Skeletal muscle satellite cell (primary cell): Measurements from ENCODE around the gene CYB5R4.
A peak's percentile ranks its signal among the peaks of the same experiment; 100 is the strongest.

ENCODE experiments used
- H3K27me3 ChIP-seq: 2 replicates; pipeline ENCODE4 v1.7.0; 2013; ENCODE audit warnings: low read length; ENCODE audit not compliant: control insufficient read depth, insufficient read depth
- H3K36me3 ChIP-seq: 2 replicates; pipeline ENCODE4 v1.7.0; 2013; ENCODE audit warnings: mild to moderate bottlenecking, control low read depth, low read length; ENCODE audit not compliant: insufficient read depth
- H3K4me1 ChIP-seq: 2 replicates; pipeline ENCODE4 v1.7.0; 2013; ENCODE audit warnings: low read length; ENCODE audit not compliant: control insufficient read depth, insufficient read depth
- H3K4me2 ChIP-seq: 2 replicates; pipeline ENCODE4 v1.7.0; 2013; ENCODE audit warnings: mild to moderate bottlenecking, low read length
- H3K4me3 ChIP-seq: 2 replicates; pipeline ENCODE4 v1.7.0; 2013; ENCODE audit warnings: low read length
- H3K9ac ChIP-seq: 2 replicates; pipeline ENCODE4 v1.7.0; 2013; ENCODE audit warnings: mild to moderate bottlenecking, low read depth, low read length, moderate library complexity
- H3K9me3 ChIP-seq: replicated peaks from 2 replicates; pipeline ENCODE4 v1.7.0; 2013; ENCODE audit warnings: mild to moderate bottlenecking, control low read depth, low read length

Gene CYB5R4

DNA sequence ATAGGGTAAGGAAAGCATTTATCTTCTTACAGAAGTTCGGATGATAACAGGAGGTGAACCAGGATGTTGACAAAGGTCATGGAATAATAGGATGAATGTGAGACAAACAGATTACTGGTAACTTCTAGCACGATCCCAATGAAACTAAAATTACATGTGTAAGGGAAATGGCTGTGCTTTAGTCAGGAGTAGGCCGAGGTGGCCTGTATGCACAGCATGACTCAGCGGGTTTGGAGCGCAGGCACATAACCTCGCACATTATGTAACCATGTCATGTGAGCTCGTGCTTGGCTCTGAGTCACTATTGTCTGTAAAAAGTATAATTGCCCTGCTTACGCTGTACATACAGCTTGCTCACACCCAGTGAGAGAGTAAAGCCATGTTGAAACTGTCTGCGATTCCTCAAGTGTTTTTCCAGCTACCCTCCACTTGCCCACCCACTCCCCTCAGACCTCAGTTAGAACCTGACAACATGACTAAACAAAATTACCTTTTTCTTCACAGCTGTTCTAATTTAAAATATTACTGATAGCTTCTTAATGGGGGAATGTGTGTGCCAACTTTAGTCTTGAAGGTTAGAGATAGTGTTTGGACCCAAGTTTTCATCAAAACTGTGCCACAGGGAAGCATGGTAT is 8.2 kb downstream of the CYB5R4 start:
- peak overlapping the region; percentile 27 for H3K4me2 ChIP-seq
- H3K9me3 ChIP-seq, result no peaks in the 10 kb centered on the region
- H3K36me3 ChIP-seq, result peaks cover 3% of the 10 kb centered on the region
- peak overlapping the region; percentile 56 for H3K9ac ChIP-seq
- no peaks in the 10 kb centered on the region for H3K27me3 ChIP-seq
- no peak overlapping the region for H3K4me3 ChIP-seq
- H3K4me1 ChIP-seq, result peaks cover 28% of the 10 kb centered on the region

DNA sequence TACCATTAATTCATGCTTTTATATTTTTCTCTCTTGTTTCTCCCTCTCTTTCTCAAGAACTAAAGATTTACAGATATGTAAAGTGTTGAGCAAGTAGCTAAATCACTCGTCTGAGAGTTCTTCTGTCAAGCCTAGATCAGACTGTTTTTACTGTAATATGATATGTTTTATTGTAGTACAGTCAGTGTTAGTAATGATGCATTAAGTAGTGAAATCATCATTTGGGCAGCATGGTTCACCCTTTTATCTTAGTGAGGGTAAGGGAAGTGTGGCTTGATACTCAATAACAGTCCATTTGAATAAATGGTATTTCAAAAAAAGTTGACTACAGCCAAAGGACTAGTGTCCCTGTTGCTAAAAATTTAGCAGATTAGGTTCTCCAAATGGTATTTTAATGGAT is 9.2 kb downstream of the CYB5R4 start:
- Histone ChIP-seq H3K4me3 (peak overlapping the region; percentile 11), H3K27me3 (no peaks in the 10 kb centered on the region), H3K9ac (peak overlapping the region; percentile 52), H3K4me2 (peak overlapping the region; percentile 27), H3K4me1 (peaks cover 27% of the 10 kb centered on the region), H3K9me3 (no peaks in the 10 kb centered on the region), H3K36me3 (peaks cover 3% of the 10 kb centered on the region)

DNA sequence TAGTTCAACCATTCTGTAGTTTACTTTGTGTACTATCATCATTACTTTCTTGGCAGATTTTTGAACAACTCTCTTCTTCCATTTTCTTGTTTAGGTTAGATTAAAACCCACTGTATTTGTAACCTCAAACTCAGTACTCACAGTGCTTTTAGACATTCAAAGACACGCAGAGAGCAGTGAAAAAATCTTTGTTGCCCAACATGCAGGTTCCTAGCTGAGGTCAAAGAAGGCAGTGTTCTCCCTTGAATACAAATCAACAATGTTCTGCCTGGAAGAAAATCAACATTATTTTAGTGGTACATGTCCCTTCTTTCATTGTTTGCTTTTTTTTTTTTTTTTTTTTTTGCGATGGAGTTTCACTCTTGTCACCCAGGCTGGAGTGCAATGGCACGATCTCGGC is 11.2 kb downstream of the CYB5R4 start:
- no peak overlapping the region for H3K4me2 ChIP-seq
- H3K27me3 ChIP-seq, result no peaks in the 10 kb centered on the region
- H3K36me3 ChIP-seq, result peaks cover 3% of the 10 kb centered on the region
- no peaks in the 10 kb centered on the region for H3K9me3 ChIP-seq
- H3K9ac ChIP-seq, result no peak overlapping the region
- H3K4me3 ChIP-seq, result no peak overlapping the region
- H3K4me1 ChIP-seq, result peaks cover 27% of the 10 kb centered on the region

DNA sequence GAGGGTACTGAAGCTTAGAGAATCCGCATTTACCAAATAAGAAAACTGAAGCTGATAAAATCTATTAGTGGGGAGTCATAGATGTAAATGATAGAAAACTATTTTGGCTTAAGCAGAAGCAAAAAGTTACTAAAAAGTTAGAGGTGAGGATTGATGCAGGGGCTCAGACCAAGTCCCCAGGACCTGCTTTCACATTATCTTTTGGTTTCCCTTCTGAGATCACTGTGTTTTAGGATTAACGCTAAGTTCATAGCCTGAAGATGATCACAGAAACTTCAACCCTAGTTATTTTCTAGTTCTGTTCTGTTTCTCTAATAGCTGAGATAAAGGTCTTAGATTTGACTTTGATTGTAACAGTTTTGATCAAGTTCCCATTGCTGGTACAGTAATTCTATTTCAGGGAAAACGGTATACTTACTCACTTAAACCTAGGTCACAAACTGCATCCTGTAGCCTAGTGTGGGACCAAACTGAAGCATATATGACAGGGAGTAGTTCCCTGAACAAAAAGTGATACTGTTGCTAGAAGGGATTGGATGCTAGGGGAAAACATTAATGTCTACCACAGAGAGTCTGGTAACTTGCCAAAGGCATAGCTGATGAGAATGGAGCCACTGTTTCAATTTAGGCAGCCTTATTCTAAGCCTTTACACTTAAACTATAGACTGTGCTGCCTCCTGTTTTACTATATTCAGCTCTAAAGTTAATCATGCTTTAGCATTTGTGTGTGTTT is 13.1 kb downstream of the CYB5R4 start:
- no peaks in the 10 kb centered on the region for H3K27me3 ChIP-seq
- no peaks in the 10 kb centered on the region for H3K9me3 ChIP-seq
- H3K4me3 ChIP-seq, result no peak overlapping the region
- no peak overlapping the region for H3K9ac ChIP-seq
- H3K4me2 ChIP-seq, result no peak overlapping the region
- H3K36me3 ChIP-seq, result peaks cover 3% of the 10 kb centered on the region
- H3K4me1 ChIP-seq, result peaks cover 19% of the 10 kb centered on the region

DNA sequence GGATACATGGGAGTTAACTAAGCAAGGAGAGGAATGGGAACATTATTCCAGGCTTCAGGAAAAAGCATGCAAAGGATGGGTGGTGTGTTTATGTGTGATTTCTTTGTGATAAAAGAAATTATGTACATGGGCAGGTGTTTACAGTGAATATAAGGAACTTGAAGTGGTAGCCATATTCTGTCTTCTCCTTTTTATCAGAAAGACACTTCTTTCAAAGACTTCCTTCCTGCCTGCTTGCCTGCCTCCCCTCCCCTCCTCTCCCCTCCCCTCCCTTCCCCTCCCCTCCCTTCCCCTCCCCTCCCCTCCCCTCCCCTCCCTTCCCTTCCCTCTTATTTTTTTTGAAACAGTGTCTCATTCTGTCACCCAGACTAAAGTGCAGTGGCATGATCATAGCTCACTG is 14.4 kb downstream of the CYB5R4 start:
- Histone ChIP-seq H3K4me2 (no peak overlapping the region), H3K4me3 (no peak overlapping the region), H3K9ac (no peak overlapping the region), H3K36me3 (peaks cover 3% of the 10 kb centered on the region), H3K4me1 (peaks cover 7% of the 10 kb centered on the region), H3K9me3 (no peaks in the 10 kb centered on the region), H3K27me3 (no peaks in the 10 kb centered on the region)

DNA sequence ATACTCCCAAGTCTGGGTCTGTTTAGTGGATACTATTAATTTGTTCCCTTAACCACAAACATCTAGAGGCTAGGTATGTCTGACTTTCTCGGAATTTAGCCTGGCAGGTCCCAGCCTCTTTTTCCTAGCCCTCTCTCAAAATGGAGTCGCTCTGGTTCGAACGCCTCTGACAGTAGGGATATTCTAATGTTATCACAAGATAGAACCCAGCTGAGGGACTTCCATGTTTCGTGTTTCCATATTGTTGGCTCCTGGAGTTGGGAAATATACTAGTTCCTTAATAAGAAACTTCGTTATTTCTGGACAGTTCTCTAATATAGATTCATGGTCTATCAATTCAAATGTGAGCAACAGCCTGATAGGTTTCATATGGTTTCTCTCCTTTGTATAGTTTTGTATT is 16.4 kb downstream of the CYB5R4 start:
- peaks cover 7% of the 10 kb centered on the region for H3K4me1 ChIP-seq
- no peaks in the 10 kb centered on the region for H3K9me3 ChIP-seq
- H3K4me2 ChIP-seq, result no peak overlapping the region
- no peak overlapping the region for H3K4me3 ChIP-seq
- no peak overlapping the region for H3K9ac ChIP-seq
- no peaks in the 10 kb centered on the region for H3K36me3 ChIP-seq
- no peaks in the 10 kb centered on the region for H3K27me3 ChIP-seq

DNA sequence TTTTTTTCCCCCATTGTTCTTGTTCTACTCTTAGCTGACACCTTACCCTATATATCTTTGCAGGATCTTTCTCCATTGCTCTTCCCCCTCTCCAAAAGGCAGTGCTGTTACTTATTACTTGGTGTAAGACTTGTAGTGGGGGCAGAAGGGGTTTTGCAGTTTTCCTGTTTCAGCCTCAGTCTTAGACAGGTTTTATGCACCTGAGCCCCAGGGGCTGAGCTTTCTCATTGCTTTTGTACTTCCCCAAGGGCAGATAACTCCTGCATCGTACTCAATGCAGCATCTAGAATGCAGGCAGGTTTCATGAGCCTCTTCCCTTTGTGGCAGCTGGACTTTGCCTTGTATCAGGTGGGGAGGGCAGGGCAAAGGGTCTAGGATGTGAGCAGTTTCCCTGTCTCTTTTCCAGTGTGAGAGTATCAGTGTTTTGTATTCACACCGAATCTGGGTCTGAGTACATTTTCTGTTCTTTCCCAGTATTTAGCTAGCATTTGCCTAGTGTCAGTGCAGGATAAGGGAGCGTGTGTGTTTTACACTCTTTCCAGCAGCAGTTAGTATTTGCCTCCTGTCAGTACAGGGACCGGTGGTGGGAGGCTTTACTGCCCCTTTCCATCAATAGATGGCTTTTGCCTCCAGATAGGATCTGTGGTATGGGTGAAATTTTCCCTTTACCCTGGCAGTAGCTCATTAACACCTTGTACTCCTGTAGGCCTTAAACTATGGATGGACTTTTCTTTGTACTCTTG is 19.6 kb downstream of the CYB5R4 start:
- Histone ChIP-seq H3K9me3 (no peaks in the 10 kb centered on the region), H3K4me1 (peaks cover 17% of the 10 kb centered on the region), H3K9ac (no peak overlapping the region), H3K4me3 (no peak overlapping the region), H3K27me3 (no peaks in the 10 kb centered on the region), H3K4me2 (no peak overlapping the region), H3K36me3 (no peaks in the 10 kb centered on the region)

DNA sequence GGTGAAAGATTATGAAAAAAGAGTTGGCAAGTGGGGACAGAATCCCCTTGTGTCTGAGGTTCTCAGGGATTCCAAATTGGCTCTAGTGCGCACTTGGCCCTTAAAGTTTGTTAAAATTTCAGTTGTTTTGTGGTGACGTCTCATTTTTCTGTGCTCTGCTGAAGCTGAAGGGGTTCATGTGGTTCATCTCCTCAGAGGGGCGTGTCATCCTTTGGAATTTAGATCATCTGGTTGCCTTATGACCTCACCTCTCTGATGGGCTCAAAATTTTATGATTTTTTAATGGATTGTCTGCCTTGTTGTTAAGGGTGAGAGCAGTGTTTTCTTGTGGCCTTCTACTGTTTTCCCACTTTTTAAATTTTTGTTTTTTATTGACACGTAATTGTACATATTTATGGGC is 20.3 kb downstream of the CYB5R4 start:
- H3K27me3 ChIP-seq, result no peaks in the 10 kb centered on the region
- H3K4me3 ChIP-seq, result no peak overlapping the region
- no peaks in the 10 kb centered on the region for H3K36me3 ChIP-seq
- H3K9ac ChIP-seq, result no peak overlapping the region
- H3K4me2 ChIP-seq, result no peak overlapping the region
- no peaks in the 10 kb centered on the region for H3K9me3 ChIP-seq
- peaks cover 17% of the 10 kb centered on the region for H3K4me1 ChIP-seq

DNA sequence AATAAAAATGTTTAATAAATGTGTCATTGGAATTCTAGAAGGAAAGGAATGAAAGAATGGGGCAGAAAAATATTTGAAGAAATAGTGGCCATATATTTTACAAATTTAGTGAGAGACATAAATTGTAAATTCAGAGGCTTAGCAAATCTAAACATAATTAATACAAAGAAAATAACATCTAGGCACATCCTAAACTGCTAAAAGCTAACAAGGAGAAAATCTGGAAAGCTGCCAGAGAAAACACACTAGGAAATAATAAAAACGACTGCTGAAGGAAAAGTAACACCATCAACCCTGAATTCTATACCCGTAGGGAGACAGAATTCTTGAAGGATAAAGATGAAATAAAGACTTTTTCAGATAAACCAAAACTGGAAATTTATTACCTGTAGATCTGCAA is 23.8 kb downstream of the CYB5R4 start:
- Histone ChIP-seq H3K9ac (no peak overlapping the region), H3K36me3 (no peaks in the 10 kb centered on the region), H3K27me3 (no peaks in the 10 kb centered on the region)

DNA sequence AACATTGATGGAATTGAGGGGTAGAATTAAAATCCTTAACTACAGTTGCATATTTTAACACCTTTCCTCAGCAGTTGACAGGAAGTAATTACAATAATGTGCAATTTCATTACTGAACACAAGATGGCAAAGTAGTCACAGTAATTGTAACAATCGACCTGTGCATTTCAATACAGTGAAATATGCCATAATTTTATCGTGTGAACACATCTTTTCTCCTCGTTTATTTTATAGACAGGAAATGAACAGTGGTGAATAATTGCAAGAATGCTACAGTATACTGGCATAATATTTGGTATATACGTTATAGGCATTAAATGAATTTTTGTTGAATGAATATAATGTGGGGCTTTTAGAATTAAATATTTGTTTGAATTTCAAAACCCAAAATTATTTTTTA is 25.0 kb downstream of the CYB5R4 start:
- Histone ChIP-seq H3K36me3 (no peaks in the 10 kb centered on the region), H3K4me3 (no peak overlapping the region), H3K9ac (no peak overlapping the region), H3K9me3 (no peaks in the 10 kb centered on the region), H3K27me3 (no peaks in the 10 kb centered on the region), H3K4me1 (peaks cover 17% of the 10 kb centered on the region), H3K4me2 (no peak overlapping the region)

More for the DNA sequence above, 23.8 kb downstream of the CYB5R4 start:
- no peaks in the 10 kb centered on the region for H3K9me3 ChIP-seq
- peaks cover 17% of the 10 kb centered on the region for H3K4me1 ChIP-seq
- H3K4me3 ChIP-seq, result no peak overlapping the region
- no peak overlapping the region for H3K4me2 ChIP-seq

DNA sequence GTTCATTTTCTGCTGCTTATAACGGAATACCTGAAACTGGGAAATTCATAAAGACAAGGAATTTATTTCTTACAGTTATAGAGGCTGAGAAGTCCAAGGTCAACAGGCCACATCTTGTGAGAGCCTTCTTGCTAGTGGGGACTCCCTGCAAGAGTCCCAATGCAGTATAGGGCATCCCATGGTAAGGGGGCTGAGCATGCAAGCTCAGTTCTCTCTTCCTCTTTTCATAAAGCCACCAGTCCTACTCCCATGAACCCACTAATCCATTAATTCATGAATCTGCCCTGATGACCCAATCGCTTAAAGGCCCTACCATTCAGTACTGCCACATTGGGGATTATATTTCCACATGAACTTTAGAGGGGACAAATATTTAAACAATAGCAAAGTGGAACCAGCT is 26.5 kb downstream of the CYB5R4 start:
- H3K4me2 ChIP-seq, result no peak overlapping the region
- H3K9me3 ChIP-seq, result no peaks in the 10 kb centered on the region
- no peaks in the 10 kb centered on the region for H3K36me3 ChIP-seq
- H3K9ac ChIP-seq, result no peak overlapping the region
- no peaks in the 10 kb centered on the region for H3K27me3 ChIP-seq
- peaks cover 10% of the 10 kb centered on the region for H3K4me1 ChIP-seq
- no peak overlapping the region for H3K4me3 ChIP-seq
